Effector memory CD4-positive, alpha-beta T cell (primary cell): ENCODE results near the gene TNFRSF25.
"Not testable (repeated sequence)": the region's sequence is repeated elsewhere in the genome, so short reads cannot be mapped to it uniquely, and the experiment has no call there.

Source experiments
- DNase-seq, 3 donors: peaks; one replicate each; pipeline ENCODE4 v3.0.0-alpha.2; 2020
- H3K27ac ChIP-seq: 2 replicates; pipeline ENCODE4 v1.7.0; 2013; ENCODE audit warnings: mild to moderate bottlenecking, low read length, moderate library complexity; ENCODE audit not compliant: insufficient read depth, poor library complexity, severe bottlenecking
- H3K27me3 ChIP-seq: replicated peaks from 2 replicates; pipeline ENCODE4 v1.7.0; 2013; ENCODE audit warnings: mild to moderate bottlenecking, low read length; ENCODE audit not compliant: insufficient read depth, control insufficient read depth, poor library complexity, severe bottlenecking
- H3K36me3 ChIP-seq: 2 replicates; pipeline ENCODE4 v1.7.0; 2013; ENCODE audit warnings: mild to moderate bottlenecking, low read length, moderate library complexity; ENCODE audit not compliant: control insufficient read depth, insufficient read depth
- H3K4me1 ChIP-seq: 2 replicates; pipeline ENCODE4 v1.7.0; 2013; ENCODE audit warnings: low read length, mild to moderate bottlenecking; ENCODE audit not compliant: control insufficient read depth, insufficient read depth, poor library complexity, severe bottlenecking
- H3K4me3 ChIP-seq: 2 replicates; pipeline ENCODE4 v1.7.0; 2013; ENCODE audit warnings: low read length, low read depth, mild to moderate bottlenecking; ENCODE audit not compliant: insufficient read depth, poor library complexity, severe bottlenecking
- H3K9me3 ChIP-seq: 2 replicates; pipeline ENCODE4 v1.7.0; 2013; ENCODE audit warnings: mild to moderate bottlenecking, low read length, moderate library complexity; ENCODE audit not compliant: control insufficient read depth

The TNFRSF25 gene

GRCh38 chr1:6435129-6435528 lies 30.8 kb downstream of the TNFRSF25 start:
- Histone ChIP-seq H3K36me3 (no peaks in the 10 kb centered on the region), H3K4me1 (peaks cover 3% of the 10 kb centered on the region)

GRCh38 chr1:6434186-6434585 lies 31.8 kb downstream of the TNFRSF25 start:
- H3K4me1 ChIP-seq: no peaks in the 10 kb centered on the region
- no peak overlapping the region for H3K4me3 ChIP-seq
- DNase-seq: no peak
- no peaks in the 10 kb centered on the region for H3K36me3 ChIP-seq
- no peaks in the 10 kb centered on the region for H3K27me3 ChIP-seq
- no peaks in the 10 kb centered on the region for H3K9me3 ChIP-seq
- no peak overlapping the region for H3K27ac ChIP-seq

More at GRCh38 chr1:6435129-6435528, 30.8 kb downstream of the TNFRSF25 start:
- no peaks in the 10 kb centered on the region for H3K9me3 ChIP-seq
- DNase-seq: no peak
- no peak overlapping the region for H3K27ac ChIP-seq
- no peaks in the 10 kb centered on the region for H3K27me3 ChIP-seq
- H3K4me3 ChIP-seq: no peak overlapping the region

- H3K4me3 ChIP-seq, H3K4me1 ChIP-seq, H3K36me3 ChIP-seq, H3K27me3 ChIP-seq, H3K27ac ChIP-seq, H3K9me3 ChIP-seq, DNase-seq: not testable (repeated sequence)
Measured at GRCh38 chr1:6431645-6432579, 34.1 kb downstream of the TNFRSF25 start.

GRCh38 chr1:6429660-6430411 lies 36.1 kb downstream of the TNFRSF25 start:
- H3K27me3 ChIP-seq, H3K4me1 ChIP-seq, H3K36me3 ChIP-seq, H3K4me3 ChIP-seq, H3K27ac ChIP-seq, H3K9me3 ChIP-seq, DNase-seq: not testable (repeated sequence)

- H3K4me1 ChIP-seq: peaks cover 16% of the 10 kb centered on the region
- H3K27ac ChIP-seq, H3K36me3 ChIP-seq, H3K9me3 ChIP-seq, H3K4me3 ChIP-seq, DNase-seq, H3K27me3 ChIP-seq: not testable (repeated sequence)
Measured at GRCh38 chr1:6428453-6428852, 37.5 kb downstream of the TNFRSF25 start.

- Histone ChIP-seq H3K4me1 (peaks cover 18% of the 10 kb centered on the region), H3K27ac (no peak overlapping the region)
Measured at GRCh38 chr1:6427441-6428390, 38.3 kb downstream of the TNFRSF25 start.

GRCh38 chr1:6426972-6427350 lies 39.0 kb downstream of the TNFRSF25 start:
- DNase-seq: no peak
- H3K27ac ChIP-seq: no peak overlapping the region
- peaks cover 18% of the 10 kb centered on the region for H3K4me1 ChIP-seq
- no peaks in the 10 kb centered on the region for H3K9me3 ChIP-seq
- peaks cover 8% of the 10 kb centered on the region for H3K27me3 ChIP-seq
- no peaks in the 10 kb centered on the region for H3K36me3 ChIP-seq
- no peak overlapping the region for H3K4me3 ChIP-seq

More at GRCh38 chr1:6427441-6428390, 38.3 kb downstream of the TNFRSF25 start:
- Histone ChIP-seq H3K27me3 (peaks cover 8% of the 10 kb centered on the region), H3K36me3 (no peaks in the 10 kb centered on the region), H3K9me3 (no peaks in the 10 kb centered on the region), H3K4me3 (no peak overlapping the region)
- DNase-seq: no peak

GRCh38 chr1:6426277-6426971 lies 39.5 kb downstream of the TNFRSF25 start:
- Histone ChIP-seq H3K4me3 (no peak overlapping the region), H3K36me3 (no peaks in the 10 kb centered on the region), H3K9me3 (no peaks in the 10 kb centered on the region), H3K27ac (no peak overlapping the region), H3K4me1 (peaks cover 18% of the 10 kb centered on the region), H3K27me3 (peaks cover 9% of the 10 kb centered on the region)
- DNase-seq: no peak

- no peak for DNase-seq
- H3K9me3 ChIP-seq: no peaks in the 10 kb centered on the region
Measured at GRCh38 chr1:6425658-6426057, 40.3 kb downstream of the TNFRSF25 start.

More at GRCh38 chr1:6425658-6426057, 40.3 kb downstream of the TNFRSF25 start:
- Histone ChIP-seq H3K4me1 (peaks cover 18% of the 10 kb centered on the region), H3K27ac (no peak overlapping the region), H3K4me3 (no peak overlapping the region), H3K27me3 (peaks cover 16% of the 10 kb centered on the region), H3K36me3 (no peaks in the 10 kb centered on the region)
